ENCODE measurements around the gene TDRKH.
"Not testable (repeated sequence)": the region's sequence is repeated elsewhere in the genome, so short reads cannot be mapped to it uniquely, and the experiment has no call there.

The TDRKH gene

GRCh38 chr1:151739590-151740355, 50.5 kb downstream of the TDRKH start:
- peak overlapping the region; percentile 98 for H3K27ac ChIP-seq
- TF ChIP-seq CTCF (conservative IDR thresholded peaks at IDR 0.05): 0 out of 2 replicates have a peak, but pooled peaks have one; percentile 12

- TF ChIP-seq CTCF (conservative IDR thresholded peaks at IDR 0.05): no peak
Observed at GRCh38 chr1:151737479-151737878, 52.8 kb downstream of the TDRKH start.

GRCh38 chr1:151737026-151737425, 53.3 kb downstream of the TDRKH start:
- TF ChIP-seq CTCF (conservative IDR thresholded peaks at IDR 0.05): no peak
- H3K27ac ChIP-seq: no peak overlapping the region

More at GRCh38 chr1:151737479-151737878, 52.8 kb downstream of the TDRKH start:
- H3K27ac ChIP-seq: no peak overlapping the region

GRCh38 chr1:151733995-151734394, 56.3 kb downstream of the TDRKH start:
- not testable (repeated sequence) for H3K27ac ChIP-seq

GRCh38 chr1:151733126-151733525, 57.2 kb downstream of the TDRKH start:
- H3K27ac ChIP-seq: peak overlapping the region; percentile 49
- no peak for TF ChIP-seq CTCF (conservative IDR thresholded peaks at IDR 0.05)

- H3K27ac ChIP-seq: no peak overlapping the region
- no peak for TF ChIP-seq CTCF (conservative IDR thresholded peaks at IDR 0.05)
Observed at GRCh38 chr1:151729966-151730291, 60.4 kb downstream of the TDRKH start.

GRCh38 chr1:151729157-151729965, 60.9 kb downstream of the TDRKH start:
- H3K27ac ChIP-seq: no peak overlapping the region
- no peak for TF ChIP-seq CTCF (conservative IDR thresholded peaks at IDR 0.05)
